ENCODE measurements around the gene CDH4.

CDH4 gene

DNA sequence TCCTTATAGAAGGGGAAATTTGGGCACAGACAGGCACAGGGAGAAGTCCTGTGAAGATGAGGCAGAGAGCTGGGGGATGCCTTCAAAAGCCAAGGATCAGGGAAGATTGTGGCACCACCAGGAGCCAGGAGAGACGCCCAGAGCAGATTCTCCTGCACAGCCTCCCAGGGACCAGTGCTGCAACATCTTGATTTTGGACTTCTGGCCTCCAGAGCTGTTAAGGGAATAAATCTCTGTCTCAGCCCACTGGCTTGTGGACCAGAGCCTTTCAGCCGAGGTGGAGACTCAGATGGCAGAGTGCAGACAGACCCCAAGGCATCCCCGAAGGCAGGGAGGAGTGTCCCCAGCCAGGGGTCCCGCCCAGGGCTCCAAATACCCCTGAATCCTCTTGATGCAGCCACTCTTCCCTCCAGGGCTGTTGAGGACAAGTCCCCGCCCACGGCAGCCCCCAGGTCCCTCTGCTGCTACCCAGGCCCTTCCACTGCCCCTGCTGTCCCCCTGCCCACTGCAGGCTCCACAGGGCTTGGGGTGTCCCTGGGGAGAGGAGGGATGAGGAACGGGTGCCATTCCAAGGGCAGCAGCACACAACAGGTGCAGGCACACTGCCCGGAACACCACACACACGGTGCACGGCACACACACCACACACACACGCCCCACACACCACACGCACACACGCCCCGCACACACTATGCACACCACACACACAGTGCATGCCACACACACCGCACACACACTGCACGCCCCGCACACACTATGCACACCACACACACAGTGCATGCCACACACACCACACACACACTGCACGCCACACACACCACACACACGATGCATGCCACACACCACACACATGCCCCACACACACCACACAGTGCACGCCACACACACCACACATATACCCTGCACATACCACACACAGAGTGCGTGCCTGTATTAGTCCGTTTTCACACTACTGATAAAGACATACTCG is 502.2 kb downstream of the CDH4 start:
- no peak for DNase-seq (ENCODE audit: low spot score)

- DNase-seq (ENCODE audit: low spot score) = no peak
These were observed 503.1 kb downstream of the CDH4 start for GRCh38 chr20:61754976-61755778.

GRCh38 chr20:61755971-61756845 is 504.1 kb downstream of the CDH4 start:
- no peak for DNase-seq (ENCODE audit: low spot score)

- DNase-seq (ENCODE audit: low spot score) = no peak
These were observed 505.1 kb downstream of the CDH4 start for GRCh38 chr20:61756966-61757677.

DNA sequence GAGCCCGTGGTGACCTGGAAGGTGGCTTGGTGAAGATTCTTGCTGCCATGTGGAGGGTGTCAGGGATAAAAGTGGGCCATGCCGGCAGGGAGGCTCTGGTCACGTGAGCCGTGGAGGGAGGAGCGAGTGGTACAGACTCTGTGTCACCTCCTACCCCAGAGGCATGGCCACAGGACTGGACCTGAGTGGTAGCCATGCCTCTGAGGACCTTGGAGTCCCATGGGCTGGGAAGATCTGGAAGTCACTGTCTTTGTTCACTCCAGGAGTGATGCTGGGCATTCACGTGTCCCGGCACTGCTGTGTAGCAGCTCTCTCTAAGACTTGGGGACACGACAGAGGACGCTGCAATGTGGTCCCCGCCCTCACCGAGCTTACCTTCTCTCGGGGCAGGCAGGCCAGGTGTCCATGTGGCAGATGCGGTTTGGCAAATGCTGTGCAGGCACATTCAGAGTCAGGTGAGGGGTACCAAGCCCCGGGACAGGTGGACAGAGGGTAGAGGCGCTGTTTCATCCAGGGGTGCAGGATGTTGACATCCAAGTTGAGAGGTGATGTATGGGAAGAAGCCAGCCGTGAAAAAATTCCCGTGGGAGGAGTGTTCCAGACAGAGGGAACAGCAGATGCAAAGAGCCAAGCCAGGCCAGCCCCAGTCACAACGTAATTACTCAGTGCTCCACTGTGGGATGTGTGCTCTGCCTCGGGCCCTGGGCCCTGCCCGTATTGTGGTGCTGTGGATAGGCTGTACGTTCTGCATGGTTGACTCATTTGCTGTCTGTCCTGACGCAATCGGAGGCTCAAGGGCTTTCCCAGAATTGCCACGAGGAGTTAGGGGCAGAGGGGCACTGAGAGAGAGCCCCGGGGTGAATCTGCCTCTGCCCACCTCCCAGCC is 505.9 kb downstream of the CDH4 start:
- DNase-seq (ENCODE audit: low spot score) = no peak

DNA sequence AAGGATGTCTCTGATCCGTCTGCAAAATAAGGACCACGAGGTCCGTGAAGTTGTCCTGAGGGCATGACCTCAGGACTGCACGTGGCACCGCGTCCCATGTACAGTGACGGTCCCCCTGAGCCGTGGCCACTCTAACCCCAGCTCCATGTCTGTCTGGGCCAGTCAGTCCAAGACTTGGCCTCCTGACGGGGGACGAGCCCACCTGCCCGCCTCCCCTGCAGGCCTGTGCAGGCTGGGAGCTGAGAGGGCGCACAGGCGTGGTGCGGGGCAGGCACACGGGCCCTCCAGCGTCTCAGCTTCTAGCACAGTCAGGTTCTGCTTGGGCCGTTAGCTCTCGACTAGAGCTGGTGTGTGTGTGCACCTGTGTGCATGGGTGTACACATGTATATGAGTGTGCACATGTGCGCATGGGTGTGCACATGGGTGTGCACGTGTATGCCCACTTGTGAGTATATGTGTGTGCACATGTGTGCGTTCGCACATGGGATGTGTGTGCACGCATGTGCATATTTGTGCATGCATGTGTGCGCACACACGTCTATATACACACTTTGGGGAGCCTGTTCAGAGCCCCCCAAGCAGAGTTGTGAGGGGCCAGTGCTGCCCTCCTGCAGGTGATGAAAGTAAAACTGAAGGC is 506.6 kb downstream of the CDH4 start:
- no peak for DNase-seq (ENCODE audit: low spot score)

GRCh38 chr20:61759286-61760065 is 507.4 kb downstream of the CDH4 start:
- no peak for DNase-seq (ENCODE audit: low spot score)

DNA sequence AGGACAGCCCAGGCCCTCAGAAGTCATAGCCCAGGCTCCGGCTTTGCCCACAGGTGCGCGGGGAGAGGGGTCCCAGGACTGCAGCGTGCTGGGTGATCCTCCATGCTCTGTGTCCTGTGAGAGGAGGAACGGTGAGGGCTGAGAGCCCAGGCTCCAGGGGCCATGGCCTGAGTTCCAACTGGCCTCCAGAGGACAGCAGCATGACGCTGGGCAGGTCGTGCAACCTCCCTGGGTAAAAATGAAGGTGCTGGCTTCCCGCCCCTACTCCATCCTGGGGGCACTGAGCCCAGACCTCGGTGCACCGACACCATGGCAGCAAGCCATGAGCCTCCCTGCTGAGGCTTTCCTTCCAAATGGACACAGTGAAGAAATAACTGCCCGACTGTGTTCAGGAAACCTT is 508.3 kb downstream of the CDH4 start:
- DNase-seq (ENCODE audit: low spot score) = no peak

DNA sequence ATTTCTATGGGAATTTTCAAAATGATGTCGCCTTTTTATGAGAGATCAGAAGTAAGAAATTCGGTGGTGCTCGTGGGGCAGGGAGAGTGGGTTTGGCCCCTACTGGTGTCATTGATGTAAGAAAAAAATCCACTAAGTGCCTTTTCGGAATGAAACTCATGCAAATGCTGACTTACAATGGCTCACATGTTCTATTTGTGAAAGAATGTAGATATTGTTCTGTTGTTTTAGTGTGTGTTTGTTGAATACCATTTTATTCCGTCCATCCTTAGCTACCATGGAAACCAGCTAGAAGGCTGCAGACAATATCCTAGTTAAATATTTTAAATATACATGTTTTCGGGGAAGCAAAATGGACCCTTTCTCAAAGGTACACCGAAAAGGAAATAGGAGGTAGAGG is 508.7 kb downstream of the CDH4 start:
- DNase-seq (ENCODE audit: low spot score) = no peak

DNA sequence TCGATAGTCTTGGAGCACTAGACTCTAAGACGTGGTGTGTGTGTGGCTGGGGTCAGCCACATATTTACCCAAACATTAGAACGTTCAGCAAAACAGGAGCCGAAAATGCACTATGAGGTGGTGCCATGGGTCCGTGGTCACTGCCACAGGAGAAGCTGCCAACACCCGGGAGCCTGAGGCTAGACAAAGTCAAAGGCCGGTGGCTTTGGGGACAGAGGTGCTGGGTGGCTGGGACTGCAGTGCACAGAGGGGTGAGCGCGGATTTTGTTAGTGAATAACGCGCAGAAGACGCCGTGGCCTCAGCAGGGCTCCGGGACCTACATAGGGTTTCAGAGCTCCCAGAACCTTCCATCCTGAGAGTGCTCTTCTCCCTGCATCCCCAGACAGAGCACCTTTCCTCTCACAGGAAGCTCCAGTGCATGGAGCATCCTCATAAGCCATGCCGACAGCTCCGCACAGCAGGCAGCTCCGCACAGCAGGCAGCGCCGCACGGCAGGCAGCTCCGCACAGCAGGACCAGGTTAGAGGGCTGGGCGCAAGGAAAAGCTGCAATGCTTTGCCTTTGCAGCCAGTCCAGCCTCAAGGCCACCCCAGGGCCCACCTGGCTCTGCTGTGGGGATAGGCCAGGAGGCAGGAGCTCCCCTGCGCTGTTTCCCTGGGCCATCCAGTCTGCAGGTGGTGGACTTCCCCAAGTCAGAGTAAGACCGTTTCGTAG is 509.5 kb downstream of the CDH4 start:
- DNase-seq (ENCODE audit: low spot score) = no peak

DNA sequence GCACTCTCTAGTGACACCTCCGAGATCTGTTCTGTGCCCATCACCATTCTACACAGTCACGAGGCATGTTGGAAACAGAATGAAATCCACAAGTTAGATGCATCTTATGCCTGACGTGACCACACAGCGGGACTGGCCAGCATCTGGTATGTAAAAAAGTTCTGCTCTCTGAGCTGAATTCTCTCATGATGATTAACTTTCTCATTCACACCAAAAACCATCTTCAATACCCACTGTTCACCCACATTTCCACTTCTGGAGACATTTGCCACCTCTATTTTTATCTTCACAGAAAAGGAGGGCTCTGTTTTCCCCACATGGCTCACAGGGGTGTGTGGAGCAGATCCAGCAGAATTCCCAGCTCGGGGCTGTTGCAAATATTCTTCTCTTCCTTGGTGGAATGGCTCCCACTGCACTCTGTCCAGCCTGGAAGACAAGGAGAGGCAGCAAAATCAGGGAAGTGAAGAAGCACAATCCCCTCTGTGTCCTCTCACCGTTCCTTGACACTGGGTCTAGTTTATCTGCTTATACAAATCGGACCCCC is 510.2 kb downstream of the CDH4 start:
- DNase-seq (ENCODE audit: low spot score) = no peak

GRCh38 chr20:61762886-61763739 is 511.1 kb downstream of the CDH4 start:
- no peak for DNase-seq (ENCODE audit: low spot score)

GRCh38 chr20:61763740-61764400 is 511.8 kb downstream of the CDH4 start:
- DNase-seq (ENCODE audit: low spot score) = no peak

DNA sequence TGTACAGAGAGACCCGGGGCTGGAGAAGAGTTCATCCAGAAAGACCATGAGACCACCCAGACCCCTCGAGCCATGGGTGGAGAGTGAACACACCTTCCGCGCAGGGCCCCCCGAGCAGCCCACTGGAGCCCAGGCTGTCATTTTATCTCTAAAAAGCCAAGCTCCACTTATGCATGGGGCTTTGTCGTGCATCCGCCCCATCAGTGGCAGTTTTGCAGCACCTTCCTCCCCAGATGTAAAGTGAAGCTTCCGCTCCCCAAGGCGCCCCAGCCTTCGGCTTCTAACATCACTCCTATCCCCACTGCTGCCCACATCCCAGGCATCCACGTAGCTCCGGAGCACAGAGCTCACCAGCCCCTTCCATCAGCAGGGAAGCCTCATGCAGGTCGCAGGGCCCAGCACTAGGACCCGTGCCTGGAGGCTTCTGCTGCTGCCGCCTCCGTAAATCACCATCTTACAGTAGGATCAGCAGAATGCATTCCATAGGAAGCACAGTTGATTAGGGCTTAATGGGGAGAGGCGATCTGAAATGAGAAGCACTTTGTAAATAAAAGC is 512.5 kb downstream of the CDH4 start:
- no peak for DNase-seq (ENCODE audit: low spot score)

DNA sequence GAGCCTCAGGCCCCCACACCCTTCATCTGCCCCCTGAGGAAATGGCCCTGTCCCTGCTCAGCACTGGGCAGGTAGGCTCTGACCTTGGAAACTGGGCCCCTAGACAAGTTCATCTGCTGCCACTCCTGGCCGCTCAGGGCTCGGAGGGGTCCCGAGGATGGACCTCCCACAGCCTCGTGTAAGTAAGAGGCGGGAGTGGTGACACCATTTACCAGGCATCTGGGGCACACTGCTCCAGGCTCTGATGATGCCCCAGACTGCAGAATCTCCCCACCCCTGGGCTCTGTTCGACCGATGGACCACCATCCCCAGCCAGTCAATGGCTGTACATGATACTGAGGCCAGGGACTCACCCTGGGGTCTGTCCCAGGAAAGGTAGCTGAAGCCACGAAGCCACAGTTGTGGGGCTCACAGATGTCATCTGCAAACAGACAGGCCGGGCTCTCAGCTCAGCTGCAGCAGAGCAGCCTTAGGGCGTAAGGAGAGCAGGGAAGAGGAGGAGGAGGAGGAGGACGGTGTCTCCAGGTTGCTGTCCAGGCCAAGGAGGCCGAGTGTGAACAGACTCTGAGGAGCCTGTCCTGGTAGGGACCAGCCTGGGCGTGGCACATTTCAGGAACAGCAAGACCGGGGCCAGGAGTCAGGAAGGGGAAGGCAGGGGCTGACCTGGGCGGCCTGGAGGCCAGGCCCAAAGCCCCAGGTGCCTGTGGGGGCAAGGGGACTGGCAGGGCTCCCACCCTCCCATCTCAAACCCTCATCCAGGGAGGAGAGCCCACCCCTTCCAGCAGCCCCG is 513.2 kb downstream of the CDH4 start:
- DNase-seq (ENCODE audit: low spot score) = no peak
